ENCODE data around the gene ZNF777. TPM values are rescaled to one million over a fixed set of nuclear protein-coding genes. Genes with fewer than 3 reads are reported as not detected.

The ZNF777 gene
- total RNA-seq, 1 experiment from 2014 or later = 17.4 TPM

- DNase-seq (ENCODE audit: low read depth, low spot score) (no peak), ATAC-seq (no peak)
- POLR2A ChIA-PET = no interaction called here
- no peaks in the 10 kb centered on the region for H3K36me3 ChIP-seq (ENCODE audit: control insufficient read depth, insufficient read depth, low read length)
- no peak overlapping the region for H3K4me3 ChIP-seq (ENCODE audit: low read depth in 2 of 2, low read length in 2 of 2)
- peaks cover 8% of the 10 kb centered on the region; the same call in 1 of the 2 replicates for H3K9me3 ChIP-seq (ENCODE audit: control insufficient read depth, insufficient read depth, low read depth, low read length)
- H3K27ac ChIP-seq (ENCODE audit: low read length) = no peak overlapping the region
- no peaks in the 10 kb centered on the region for H3K27me3 ChIP-seq (ENCODE audit: control insufficient read depth, insufficient read depth, low read length)
- no peaks in the 10 kb centered on the region for H3K4me1 ChIP-seq (ENCODE audit: control insufficient read depth, insufficient read depth, low read length)
- no TSS peak for BruUV-seq (replicated peaks)
- in situ Hi-C loops (cut with HindIII; ENCODE audit: low pct_unique_long_range_greater_than_20kb, low sequenced_read_pairs) = no loop called here
- TF ChIP-seq SIN3A (IDR thresholded peaks at IDR 0.05; ENCODE audit: borderline replicate concordance, insufficient read depth, low read depth, low read length) (no peak), TCF7L2 (IDR thresholded peaks at IDR 0.05; ENCODE audit: low read depth, low read length) (no peak)
- CTCF ChIA-PET = no interaction called here
- intact Hi-C loops (cut with micrococcal nuclease; ENCODE audit: unreplicated experiment) = no loop called here
Measured at GRCh38 chr7:149467321-149467859, 6.5 kb upstream of the ZNF777 start.

GRCh38 chr7:149466364-149466763 is 5.5 kb upstream of the ZNF777 start:
- intact Hi-C loops (cut with micrococcal nuclease; ENCODE audit: unreplicated experiment) (no loop called here), in situ Hi-C loops (cut with HindIII; ENCODE audit: low pct_unique_long_range_greater_than_20kb, low sequenced_read_pairs) (no loop called here)
- DNase-seq (ENCODE audit: low read depth, low spot score) (no peak), ATAC-seq (no peak)
- Histone ChIP-seq H3K9me3 (ENCODE audit: control insufficient read depth, insufficient read depth, low read depth, low read length) (peaks cover 8% of the 10 kb centered on the region; the same call in 1 of the 2 replicates), H3K36me3 (ENCODE audit: control insufficient read depth, insufficient read depth, low read length) (no peaks in the 10 kb centered on the region), H3K4me1 (ENCODE audit: control insufficient read depth, insufficient read depth, low read length) (no peaks in the 10 kb centered on the region), H3K4me3 (ENCODE audit: low read depth in 2 of 2, low read length in 2 of 2) (no peak overlapping the region), H3K27ac (ENCODE audit: low read length) (no peak overlapping the region), H3K27me3 (ENCODE audit: control insufficient read depth, insufficient read depth, low read length) (no peaks in the 10 kb centered on the region)
- BruUV-seq (replicated peaks) = no TSS peak
- POLR2A ChIA-PET = no interaction called here
- CTCF ChIA-PET = no interaction called here
- no peak for TF ChIP-seq SIN3A (IDR thresholded peaks at IDR 0.05; ENCODE audit: borderline replicate concordance, insufficient read depth, low read depth, low read length)
- TF ChIP-seq TCF7L2 (IDR thresholded peaks at IDR 0.05; ENCODE audit: low read depth, low read length) = no peak
- no peak for TF ChIP-seq CTCF (IDR thresholded peaks at IDR 0.05)
- no peak for TF ChIP-seq POLR2AphosphoS5 (IDR thresholded peaks at IDR 0.05; ENCODE audit: low read depth, low read length)
- no peak for TF ChIP-seq REST (IDR thresholded peaks at IDR 0.05; ENCODE audit: insufficient read depth in 1 of 2, low read depth in 2 of 2, low read length in 1 of 2)

- Histone ChIP-seq H3K4me3 (ENCODE audit: low read depth in 2 of 2, low read length in 2 of 2) (no peak overlapping the region), H3K36me3 (ENCODE audit: control insufficient read depth, insufficient read depth, low read length) (no peaks in the 10 kb centered on the region), H3K4me1 (ENCODE audit: control insufficient read depth, insufficient read depth, low read length) (peaks cover 5% of the 10 kb centered on the region; the same call in 1 of the 2 replicates), H3K27me3 (ENCODE audit: control insufficient read depth, insufficient read depth, low read length) (no peaks in the 10 kb centered on the region), H3K27ac (ENCODE audit: low read length) (no peak overlapping the region), H3K9me3 (ENCODE audit: control insufficient read depth, insufficient read depth, low read depth, low read length) (peaks cover 8% of the 10 kb centered on the region; the same call in 1 of the 2 replicates)
- no TSS peak for BruUV-seq (replicated peaks)
- in situ Hi-C loops (cut with HindIII; ENCODE audit: low pct_unique_long_range_greater_than_20kb, low sequenced_read_pairs) = no loop called here
- intact Hi-C loops (cut with micrococcal nuclease; ENCODE audit: unreplicated experiment) = no loop called here
- ATAC-seq (no peak), DNase-seq (ENCODE audit: low read depth, low spot score) (no peak)
- no peak for TF ChIP-seq CTCF (IDR thresholded peaks at IDR 0.05)
- no peak for TF ChIP-seq POLR2AphosphoS5 (IDR thresholded peaks at IDR 0.05; ENCODE audit: low read depth, low read length)
- no peak for TF ChIP-seq REST (IDR thresholded peaks at IDR 0.05; ENCODE audit: insufficient read depth in 1 of 2, low read depth in 2 of 2, low read length in 1 of 2)
- TF ChIP-seq SIN3A (IDR thresholded peaks at IDR 0.05; ENCODE audit: borderline replicate concordance, insufficient read depth, low read depth, low read length) = no peak
- TF ChIP-seq TCF7L2 (IDR thresholded peaks at IDR 0.05; ENCODE audit: low read depth, low read length) = no peak
- ChIA-PET POLR2A (no interaction called here), CTCF (no interaction called here)
Measured at GRCh38 chr7:149463500-149464161, 2.8 kb upstream of the ZNF777 start.

Measured in Panc1 (cell line).